A673 (cell line): ENCODE data around the gene NOTCH3.

Experiments
- CTCF ChIP-seq: fragments of 300-800, 200-600 bp; sonication (generic); conservative IDR thresholded peaks from 2 replicates; pipeline ENCODE4 v1.5.1; 2017; ENCODE audit warnings: low read depth, mild to moderate bottlenecking, antibody characterized with exemption, low read length, moderate library complexity, mixed read lengths
- EZH2 ChIP-seq: fragments of 200-600 bp; sonication (generic); IDR thresholded peaks from 2 replicates; pipeline ENCODE4 v1.6.1; 2017; ENCODE audit warnings: borderline replicate concordance, low read depth, mild to moderate bottlenecking, mixed read lengths, antibody characterized with exemption, low read length; ENCODE audit not compliant: poor library complexity, severe bottlenecking

GRCh38 chr19:15244808-15245207 is 44.0 kb upstream of the NOTCH3 start:
- TF ChIP-seq CTCF (no peak), EZH2 (no peak)
